CD14-positive monocyte (primary cell): ENCODE measurements around the gene FCN2. TPM values are rescaled to one million over a fixed set of nuclear protein-coding genes. Genes with fewer than 3 reads are reported as not detected.

Source experiments
- DNase-seq, 3 donors: peaks; one replicate each; pipeline ENCODE4 v3.0.0-alpha.2; 2011 to 2022
- H2AFZ ChIP-seq: 2 replicates; pipeline ENCODE4 v1.6.0; 2012; ENCODE audit warnings: mild to moderate bottlenecking, low read depth, low read length, inconsistent platforms; ENCODE audit not compliant: insufficient read depth, poor library complexity, severe bottlenecking
- H3K27ac ChIP-seq, 2 donors: 1 replicate in 1 of 2; 2 replicates in 1 of 2; pipeline ENCODE4 v1.5.1; 2012 to 2013; ENCODE audit warnings: low read length in 2 of 2, control low read depth in 1 of 2, inconsistent platforms in 1 of 2, low read depth in 1 of 2, mild to moderate bottlenecking in 1 of 2
- H3K27me3 ChIP-seq, 2 donors: one replicate each; pipeline versions ENCODE4 v1.6.0 to v1.6.1; 2011 to 2013; ENCODE audit warnings: low read length in 2 of 2; ENCODE audit not compliant: control insufficient read depth in 2 of 2, insufficient read depth in 2 of 2
- H3K36me3 ChIP-seq, 2 donors: replicated peaks in 1 of 2; 1 replicate in 1 of 2; 2 replicates in 1 of 2; pipeline versions ENCODE4 v1.5.1 to v1.6.1; 2012 to 2013; ENCODE audit warnings: low read length in 2 of 2, control low read depth in 1 of 2, inconsistent platforms in 1 of 2, mild to moderate bottlenecking in 1 of 2; ENCODE audit not compliant: insufficient read depth in 2 of 2, control insufficient read depth in 1 of 2
- H3K4me1 ChIP-seq, 2 donors: 1 replicate in 1 of 2; 2 replicates in 1 of 2; pipeline versions ENCODE4 v1.5.1 to v1.6.1; 2012 to 2013; ENCODE audit warnings: low read length in 2 of 2, control low read depth in 1 of 2, inconsistent platforms in 1 of 2, mild to moderate bottlenecking in 1 of 2, moderate library complexity in 1 of 2; ENCODE audit not compliant: insufficient read depth in 2 of 2, control insufficient read depth in 1 of 2
- H3K4me2 ChIP-seq: replicated peaks from 2 replicates; pipeline ENCODE3; 2012; ENCODE audit warnings: low read length, moderate library complexity, mild to moderate bottlenecking; ENCODE audit not compliant: poor library complexity, severe bottlenecking; ENCODE audit errors: extremely low read depth
- H3K4me3 ChIP-seq, 3 experiments: fragments of 200-600 bp in 1 of 3; sonication (generic) in 1 of 3; replicated peaks in 1 of 3; 1 replicate in 2 of 3; 2 replicates in 1 of 3; pipeline ENCODE4 v1.5.1; 2011 to 2013; ENCODE audit warnings: low read length in 3 of 3, mild to moderate bottlenecking in 3 of 3, control low read depth in 2 of 3, low read depth in 2 of 3, inconsistent platforms in 1 of 3, moderate library complexity in 1 of 3
- H3K79me2 ChIP-seq: 2 replicates; pipeline ENCODE4 v1.6.0; 2012; ENCODE audit warnings: mild to moderate bottlenecking, control low read depth, inconsistent platforms, low read length, moderate library complexity; ENCODE audit not compliant: insufficient read depth
- H3K9ac ChIP-seq: 2 replicates; pipeline ENCODE4 v1.6.0; 2017; ENCODE audit warnings: low read length, mild to moderate bottlenecking; ENCODE audit not compliant: insufficient read depth, poor library complexity, severe bottlenecking
- H3K9me3 ChIP-seq, 2 donors: replicated peaks in 1 of 2; 1 replicate in 1 of 2; 2 replicates in 1 of 2; pipeline versions ENCODE4 v1.5.1 to v1.6.1; 2012 to 2013; ENCODE audit warnings: low read length in 2 of 2, control low read depth in 1 of 2; ENCODE audit not compliant: control insufficient read depth in 1 of 2, insufficient read depth in 1 of 2
- H4K20me1 ChIP-seq: 2 replicates; pipeline ENCODE4 v1.6.0; 2012; ENCODE audit warnings: mild to moderate bottlenecking, low read length, control low read depth, moderate library complexity; ENCODE audit not compliant: insufficient read depth
- H3K27ac Mint-ChIP-seq, 7 donors: one replicate each; pipeline ENCODE4 v1.8.0; 2020; ENCODE audit warnings: mild to moderate bottlenecking in 7 of 7, mixed read lengths in 7 of 7, moderate library complexity in 6 of 7, inconsistent platforms in 2 of 7
- H3K27me3 Mint-ChIP-seq, 3 donors: one replicate each; pipeline ENCODE4 v1.8.0; 2021 to 2022; ENCODE audit warnings: low read depth in 3 of 3, mild to moderate bottlenecking in 3 of 3, mixed read lengths in 3 of 3, moderate library complexity in 3 of 3, inconsistent platforms in 1 of 3
- H3K36me3 Mint-ChIP-seq, 2 donors: one replicate each; pipeline ENCODE4 v1.8.0; 2020; ENCODE audit warnings: mixed read lengths in 2 of 2, inconsistent platforms in 1 of 2, mild to moderate bottlenecking in 1 of 2
- H3K4me1 Mint-ChIP-seq: one replicate; pipeline ENCODE4 v1.8.0; 2020; ENCODE audit warnings: mild to moderate bottlenecking, mixed read lengths
- H3K4me3 Mint-ChIP-seq, 2 donors: one replicate each; pipeline ENCODE4 v1.8.0; 2020; ENCODE audit warnings: mild to moderate bottlenecking in 2 of 2, mixed read lengths in 2 of 2, moderate library complexity in 1 of 2
- H3K9me3 Mint-ChIP-seq, 7 donors: one replicate each; pipeline ENCODE4 v1.8.0; 2020 to 2022; ENCODE audit warnings: mixed read lengths in 7 of 7, mild to moderate bottlenecking in 6 of 7, moderate library complexity in 6 of 7, inconsistent platforms in 2 of 7
- WGBS: methylation state at CpG from one replicate; pipeline ENCODE4 v1.1.5; 2013; ENCODE audit warnings: missing lambda C conversion rate; ENCODE audit not compliant: insufficient coverage; 5-methylcytosine and 5-hydroxymethylcytosine counted together
- intact Hi-C, 2 donors: fragments of 100-400 bp; cut with micrococcal nuclease; formaldehyde crosslinking; loops; one replicate each; pipeline versions ENCODE4 v1.15.0 to v1.15.1; 2023
- polyA plus RNA-seq, 3 donors: library from polyadenylated mRNA; depleted of rRNA in 1 of 3; unstranded in 2 of 3; stranded (reverse) in 1 of 3; fragments of 300-500 nt in 2 of 3; fragments of >200 nt in 1 of 3; fragmentation: Illumina TruSeq in 2 of 3; gene quantifications; 1 replicate in 2 of 3; 2 replicates in 1 of 3; pipeline ENCODE4 v1.2.3, GENCODE V29; 2012 to 2021
- TF ChIP-seq, protein P1 (sequence below): fragments of 200-600 bp; IDR thresholded peaks from one replicate; pipeline ENCODE4 v1.8.0; 2022; ENCODE audit warnings: antibody characterized with exemption, mild to moderate bottlenecking

The FCN2 gene
- polyA plus RNA-seq, 3 donors = not detected

DNA sequence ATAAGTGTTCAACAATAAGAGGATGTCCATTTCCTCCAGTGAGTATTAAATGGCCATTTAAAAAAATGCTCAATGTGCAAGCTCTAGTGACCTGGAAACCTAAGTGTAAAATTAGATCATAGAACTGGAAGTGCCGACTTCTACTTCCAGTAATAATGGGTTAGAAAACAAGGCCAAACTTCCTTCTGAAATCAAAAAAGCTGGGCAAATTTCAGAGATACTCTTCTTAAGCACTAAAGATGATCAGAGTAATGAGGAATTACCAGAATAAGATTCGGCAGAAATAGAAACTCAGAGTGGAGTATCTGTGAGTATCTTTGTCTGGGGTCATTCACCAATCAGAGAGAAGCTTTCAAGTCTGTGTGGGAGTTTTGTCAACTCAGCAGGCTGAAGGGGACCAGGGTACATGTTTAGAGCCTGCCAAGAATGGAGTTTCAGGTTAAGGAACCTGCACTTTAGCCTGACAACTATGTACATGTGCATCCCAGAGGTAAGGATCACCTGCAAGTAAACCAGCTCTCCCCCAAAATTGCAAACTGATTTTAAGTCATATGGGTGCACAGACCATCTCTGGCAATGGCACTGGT lies 17.1 kb downstream of the FCN2 start:
- Mint-ChIP-seq H3K4me3 (no peak overlapping the region), H3K27me3 (peaks cover 2 to 22% (median 12%) of the 10 kb centered on the region in 3 donors), H3K27ac (no peak overlapping the region), H3K36me3 (no peaks in the 10 kb centered on the region), H3K4me1 (peaks cover 7% of the 10 kb centered on the region), H3K9me3 (peaks cover 21 to 61% (median 48%) of the 10 kb centered on the region in 7 donors)
- H4K20me1 ChIP-seq = no peaks in the 10 kb centered on the region
- H3K79me2 ChIP-seq = no peaks in the 10 kb centered on the region
- no peak overlapping the region for H3K27ac ChIP-seq
- H3K4me3 ChIP-seq = no peak overlapping the region
- H3K36me3 ChIP-seq = no peaks in the 10 kb centered on the region
- no peak overlapping the region for H3K4me2 ChIP-seq
- TF ChIP-seq, protein P1, sequence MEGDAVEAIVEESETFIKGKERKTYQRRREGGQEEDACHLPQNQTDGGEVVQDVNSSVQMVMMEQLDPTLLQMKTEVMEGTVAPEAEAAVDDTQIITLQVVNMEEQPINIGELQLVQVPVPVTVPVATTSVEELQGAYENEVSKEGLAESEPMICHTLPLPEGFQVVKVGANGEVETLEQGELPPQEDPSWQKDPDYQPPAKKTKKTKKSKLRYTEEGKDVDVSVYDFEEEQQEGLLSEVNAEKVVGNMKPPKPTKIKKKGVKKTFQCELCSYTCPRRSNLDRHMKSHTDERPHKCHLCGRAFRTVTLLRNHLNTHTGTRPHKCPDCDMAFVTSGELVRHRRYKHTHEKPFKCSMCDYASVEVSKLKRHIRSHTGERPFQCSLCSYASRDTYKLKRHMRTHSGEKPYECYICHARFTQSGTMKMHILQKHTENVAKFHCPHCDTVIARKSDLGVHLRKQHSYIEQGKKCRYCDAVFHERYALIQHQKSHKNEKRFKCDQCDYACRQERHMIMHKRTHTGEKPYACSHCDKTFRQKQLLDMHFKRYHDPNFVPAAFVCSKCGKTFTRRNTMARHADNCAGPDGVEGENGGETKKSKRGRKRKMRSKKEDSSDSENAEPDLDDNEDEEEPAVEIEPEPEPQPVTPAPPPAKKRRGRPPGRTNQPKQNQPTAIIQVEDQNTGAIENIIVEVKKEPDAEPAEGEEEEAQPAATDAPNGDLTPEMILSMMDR = no peak
- H3K9ac ChIP-seq = no peak overlapping the region
- intact Hi-C loops = no loop called here
- no peaks in the 10 kb centered on the region for H3K27me3 ChIP-seq
- WGBS = 80% methylated on average over 1 of the region's 2 CpGs
- no peak overlapping the region for H2AFZ ChIP-seq
- peak in 1 of 3 donors; percentile 0 for DNase-seq
- peaks cover 30 to 47% of the 10 kb centered on the region in 2 donors for H3K9me3 ChIP-seq
- H3K4me1 ChIP-seq = no peaks in the 10 kb centered on the region

DNA sequence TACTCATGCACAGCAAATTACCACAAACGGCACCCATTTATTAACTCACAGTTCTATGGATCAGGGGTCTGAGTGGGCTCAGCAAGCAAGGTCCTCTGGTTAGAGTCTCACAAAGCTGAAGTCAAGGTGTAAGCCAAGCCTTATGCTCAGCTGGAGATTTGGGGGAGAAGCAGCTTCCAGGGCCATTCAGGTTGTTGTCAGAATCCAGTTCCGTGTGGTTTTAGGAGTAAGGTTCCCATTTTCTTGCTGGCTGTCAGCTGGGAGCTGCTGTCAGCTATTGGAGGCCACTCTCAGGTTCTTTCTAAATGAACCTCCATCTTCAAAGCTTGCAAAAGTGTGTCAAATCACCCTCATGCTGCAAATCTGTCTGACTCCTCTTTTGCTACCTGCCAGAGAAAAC lies 17.7 kb downstream of the FCN2 start:
- peaks cover 2 to 22% (median 12%) of the 10 kb centered on the region in 3 donors for H3K27me3 Mint-ChIP-seq
- no peaks in the 10 kb centered on the region for H3K36me3 Mint-ChIP-seq
- intact Hi-C loops = no loop called here
- no peaks in the 10 kb centered on the region for H4K20me1 ChIP-seq
- DNase-seq = peak in 1 of 3 donors; percentile 0
- TF ChIP-seq, protein P1 = no peak
- no peak overlapping the region for H3K9ac ChIP-seq
- no peaks in the 10 kb centered on the region for H3K27me3 ChIP-seq
- peaks cover 5% of the 10 kb centered on the region for H3K4me1 Mint-ChIP-seq
- WGBS = no CpG with 5 or more reads among the region's 2 CpGs
- no peaks in the 10 kb centered on the region for H3K36me3 ChIP-seq
- no peaks in the 10 kb centered on the region for H3K79me2 ChIP-seq
- no peak overlapping the region for H2AFZ ChIP-seq
- H3K4me3 Mint-ChIP-seq = no peak overlapping the region
- no peak overlapping the region for H3K27ac Mint-ChIP-seq
- peaks cover 30 to 53% of the 10 kb centered on the region in 2 donors for H3K9me3 ChIP-seq
- no peak overlapping the region for H3K27ac ChIP-seq
- H3K4me1 ChIP-seq = no peaks in the 10 kb centered on the region
- H3K9me3 Mint-ChIP-seq = peaks cover 23 to 65% (median 52%) of the 10 kb centered on the region in 7 donors
- H3K4me3 ChIP-seq = no peak overlapping the region
- no peak overlapping the region for H3K4me2 ChIP-seq
